ENCODE measurements around the gene UMOD.
"Not testable (repeated sequence)": the region's sequence is repeated elsewhere in the genome, so short reads cannot be mapped to it uniquely, and the experiment has no call there.

The UMOD gene

GRCh38 chr16:20325005-20325404 lies 27.5 kb downstream of the UMOD start:
- H3K79me2 ChIP-seq (ENCODE audit: control insufficient read depth, low read length): no peaks in the 10 kb centered on the region
- no peaks in the 10 kb centered on the region for H3K9me3 ChIP-seq (ENCODE audit: control insufficient read depth, insufficient read depth, low read length)
- no peak overlapping the region for H3K4me3 ChIP-seq (ENCODE audit: low read length)
- no peaks in the 10 kb centered on the region for H3K27me3 ChIP-seq (ENCODE audit: control insufficient read depth, low read length)
- no peak overlapping the region for H3K27ac ChIP-seq (ENCODE audit: low read depth, low read length)
- no peaks in the 10 kb centered on the region for H3F3A ChIP-seq (ENCODE audit: control insufficient read depth, insufficient read depth)
- H3K4me2 ChIP-seq (ENCODE audit: low read length): no peak overlapping the region
- no peaks in the 10 kb centered on the region for H4K20me1 ChIP-seq (ENCODE audit: control insufficient read depth, insufficient read depth, low read depth, low read length)
- TF ChIP-seq EZH2phosphoT487 (IDR thresholded peaks at IDR 0.05; ENCODE audit: borderline replicate concordance, low read length): no peak
- H3K9me2 ChIP-seq (replicated peaks; ENCODE audit: control insufficient read depth, low read length): no peaks in the 10 kb centered on the region
- no peaks in the 10 kb centered on the region for H3K36me3 ChIP-seq (ENCODE audit: control insufficient read depth, low read length)
- H3K4me1 ChIP-seq (ENCODE audit: control insufficient read depth, low read length): no peaks in the 10 kb centered on the region

GRCh38 chr16:20323591-20324117 lies 28.9 kb downstream of the UMOD start:
- H3K27me3 ChIP-seq (ENCODE audit: control insufficient read depth, low read length): no peaks in the 10 kb centered on the region
- H3K4me2 ChIP-seq (ENCODE audit: low read length): no peak overlapping the region
- no peaks in the 10 kb centered on the region for H3K9me3 ChIP-seq (ENCODE audit: control insufficient read depth, insufficient read depth, low read length)
- no peaks in the 10 kb centered on the region for H3K79me2 ChIP-seq (ENCODE audit: control insufficient read depth, low read length)
- H3K36me3 ChIP-seq (ENCODE audit: control insufficient read depth, low read length): no peaks in the 10 kb centered on the region
- no peaks in the 10 kb centered on the region for H3K4me1 ChIP-seq (ENCODE audit: control insufficient read depth, low read length)
- H3K4me3 ChIP-seq (ENCODE audit: low read length): no peak overlapping the region
- TF ChIP-seq EZH2phosphoT487 (IDR thresholded peaks at IDR 0.05; ENCODE audit: borderline replicate concordance, low read length) (no peak), CTCF (IDR thresholded peaks at IDR 0.05; ENCODE audit: low read depth, low read length, poor library complexity, severe bottlenecking) (no peak)
- H4K20me1 ChIP-seq (ENCODE audit: control insufficient read depth, insufficient read depth, low read depth, low read length): no peaks in the 10 kb centered on the region
- no peaks in the 10 kb centered on the region for H3F3A ChIP-seq (ENCODE audit: control insufficient read depth, insufficient read depth)
- no peak overlapping the region for H3K27ac ChIP-seq (ENCODE audit: low read depth, low read length)
- no peaks in the 10 kb centered on the region for H3K9me2 ChIP-seq (replicated peaks; ENCODE audit: control insufficient read depth, low read length)

- Histone ChIP-seq H3K9me3 (ENCODE audit: control insufficient read depth, insufficient read depth, low read length) (no peaks in the 10 kb centered on the region), H3K4me1 (ENCODE audit: control insufficient read depth, low read length) (no peaks in the 10 kb centered on the region), H3F3A (ENCODE audit: control insufficient read depth, insufficient read depth) (no peaks in the 10 kb centered on the region), H3K4me2 (ENCODE audit: low read length) (no peak overlapping the region), H3K27ac (ENCODE audit: low read depth, low read length) (no peak overlapping the region), H4K20me1 (ENCODE audit: control insufficient read depth, insufficient read depth, low read depth, low read length) (no peaks in the 10 kb centered on the region), H3K4me3 (ENCODE audit: low read length) (no peak overlapping the region), H3K9me2 (replicated peaks; ENCODE audit: control insufficient read depth, low read length) (no peaks in the 10 kb centered on the region), H3K36me3 (ENCODE audit: control insufficient read depth, low read length) (no peaks in the 10 kb centered on the region), H3K27me3 (ENCODE audit: control insufficient read depth, low read length) (no peaks in the 10 kb centered on the region), H3K79me2 (ENCODE audit: control insufficient read depth, low read length) (no peaks in the 10 kb centered on the region)
- TF ChIP-seq EZH2phosphoT487 (IDR thresholded peaks at IDR 0.05; ENCODE audit: borderline replicate concordance, low read length) (no peak), CTCF (IDR thresholded peaks at IDR 0.05; ENCODE audit: low read depth, low read length, poor library complexity, severe bottlenecking) (no peak)
Measured at GRCh38 chr16:20322696-20323095, 29.8 kb downstream of the UMOD start.

- Histone ChIP-seq H3K4me3 (ENCODE audit: low read length) (no peak overlapping the region), H3K27me3 (ENCODE audit: control insufficient read depth, low read length) (no peaks in the 10 kb centered on the region), H3K9me2 (replicated peaks; ENCODE audit: control insufficient read depth, low read length) (no peaks in the 10 kb centered on the region), H3K9me3 (ENCODE audit: control insufficient read depth, insufficient read depth, low read length) (no peaks in the 10 kb centered on the region), H3K4me1 (ENCODE audit: control insufficient read depth, low read length) (no peaks in the 10 kb centered on the region), H3F3A (ENCODE audit: control insufficient read depth, insufficient read depth) (no peaks in the 10 kb centered on the region), H3K79me2 (ENCODE audit: control insufficient read depth, low read length) (no peaks in the 10 kb centered on the region), H3K4me2 (ENCODE audit: low read length) (no peak overlapping the region), H4K20me1 (ENCODE audit: control insufficient read depth, insufficient read depth, low read depth, low read length) (no peaks in the 10 kb centered on the region), H3K36me3 (ENCODE audit: control insufficient read depth, low read length) (no peaks in the 10 kb centered on the region), H3K27ac (ENCODE audit: low read depth, low read length) (no peak overlapping the region)
- TF ChIP-seq CTCF (IDR thresholded peaks at IDR 0.05; ENCODE audit: low read depth, low read length, poor library complexity, severe bottlenecking) (no peak), EZH2phosphoT487 (IDR thresholded peaks at IDR 0.05; ENCODE audit: borderline replicate concordance, low read length) (no peak)
Measured at GRCh38 chr16:20321671-20322070, 30.8 kb downstream of the UMOD start.

GRCh38 chr16:20321051-20321450 lies 31.5 kb downstream of the UMOD start:
- not testable (repeated sequence) for H3K4me3 ChIP-seq (ENCODE audit: low read length); H3K36me3 ChIP-seq (ENCODE audit: control insufficient read depth, low read length); H3K79me2 ChIP-seq (ENCODE audit: control insufficient read depth, low read length); H3K9me3 ChIP-seq (ENCODE audit: control insufficient read depth, insufficient read depth, low read length); H3K27me3 ChIP-seq (ENCODE audit: control insufficient read depth, low read length); H3F3A ChIP-seq (ENCODE audit: control insufficient read depth, insufficient read depth); H3K27ac ChIP-seq (ENCODE audit: low read depth, low read length); H3K4me2 ChIP-seq (ENCODE audit: low read length); H4K20me1 ChIP-seq (ENCODE audit: control insufficient read depth, insufficient read depth, low read depth, low read length); H3K9me2 ChIP-seq (replicated peaks; ENCODE audit: control insufficient read depth, low read length); H3K4me1 ChIP-seq (ENCODE audit: control insufficient read depth, low read length)

Data from DOHH2 (cell line).